Fibroblast of lung (primary cell): Measurements from ENCODE around the gene DRC3. TPM values are rescaled to one million over a fixed set of nuclear protein-coding genes. Genes with fewer than 3 reads are reported as not detected.

Experiments used
- DNase-seq, 2 donors: peaks; one replicate each; pipeline versions ENCODE4 v3.0.0 to v3.0.0-alpha.2; 2010; ENCODE audit warnings: low read depth in 2 of 2
- H2AFZ ChIP-seq: 2 replicates; pipeline ENCODE4 v1.5.1; 2012; ENCODE audit warnings: low read length, control low read depth, inconsistent platforms
- H3K27ac ChIP-seq: 2 replicates; pipeline ENCODE4 v1.5.1; 2011; ENCODE audit warnings: low read length, control low read depth; ENCODE audit not compliant: insufficient read depth
- H3K27me3 ChIP-seq: 2 replicates; pipeline ENCODE4 v1.5.1; 2011; ENCODE audit warnings: mild to moderate bottlenecking, low read length; ENCODE audit not compliant: control insufficient read depth, insufficient read depth
- H3K36me3 ChIP-seq: 2 replicates; pipeline ENCODE4 v1.5.1; 2011; ENCODE audit warnings: low read length; ENCODE audit not compliant: control insufficient read depth, insufficient read depth
- H3K4me1 ChIP-seq: 2 replicates; pipeline ENCODE4 v1.5.1; 2011; ENCODE audit warnings: low read length; ENCODE audit not compliant: control insufficient read depth, insufficient read depth; ENCODE audit errors: extremely low read depth
- H3K4me2 ChIP-seq: 2 replicates; pipeline ENCODE4 v1.5.1; 2011; ENCODE audit warnings: low read length, control low read depth; ENCODE audit not compliant: insufficient read depth; ENCODE audit errors: extremely low read depth
- H3K4me3 ChIP-seq, 4 experiments: fragments of 200-600 bp in 1 of 4; sonication (generic) in 1 of 4; replicated peaks in 1 of 4; 2 replicates each; pipeline ENCODE4 v1.5.1; 2011 to 2016; ENCODE audit warnings: low read length in 4 of 4, low read depth in 3 of 4, mild to moderate bottlenecking in 3 of 4, control low read depth in 2 of 4, inconsistent platforms in 1 of 4, mixed read lengths in 1 of 4; ENCODE audit not compliant: insufficient read depth in 1 of 4; ENCODE audit errors: control extremely low read depth in 1 of 4
- H3K79me2 ChIP-seq: 2 replicates; pipeline ENCODE4 v1.5.1; 2012; ENCODE audit warnings: mild to moderate bottlenecking, low read length, inconsistent platforms; ENCODE audit not compliant: control insufficient read depth, insufficient read depth
- H3K9ac ChIP-seq: 2 replicates; pipeline ENCODE4 v1.5.1; 2011; ENCODE audit warnings: mild to moderate bottlenecking, low read length, control low read depth; ENCODE audit not compliant: insufficient read depth
- H3K9me3 ChIP-seq: 2 replicates; pipeline ENCODE4 v1.5.1; 2012; ENCODE audit warnings: low read depth, low read length; ENCODE audit not compliant: control insufficient read depth, insufficient read depth
- H4K20me1 ChIP-seq: 2 replicates; pipeline ENCODE4 v1.5.1; 2011; ENCODE audit warnings: low read length; ENCODE audit not compliant: control insufficient read depth, insufficient read depth; ENCODE audit errors: extremely low read depth
- EZH2 ChIP-seq: IDR thresholded peaks from 2 replicates; pipeline ENCODE4 v1.5.1; 2012; ENCODE audit warnings: low read length, control low read depth, mild to moderate bottlenecking; ENCODE audit errors: missing control alignments
- polyA plus RNA-seq, 2 donors: library from polyadenylated mRNA; depleted of rRNA in 1 of 2; stranded (reverse) in 1 of 2; unstranded in 1 of 2; fragments of >200 nt; gene quantifications; 2 replicates each; pipeline ENCODE4 v1.2.1, GENCODE V29; 2011 to 2012; ENCODE audit warnings: missing spikeins in 1 of 2
- total RNA-seq: library from RNA; depleted of rRNA; stranded (reverse); fragments of >200 nt; gene quantifications from 2 replicates; pipeline ENCODE4 v1.2.1, GENCODE V29; 2014
- TF ChIP-seq, protein P1 (sequence below), 2 donors: IDR thresholded peaks in 1 of 2; conservative IDR thresholded peaks in 1 of 2; 1 replicate in 1 of 2; 2 replicates in 1 of 2; pipeline ENCODE4 v1.5.1; 2011 to 2012; ENCODE audit warnings: low read length in 2 of 2, control low read depth in 1 of 2, inconsistent platforms in 1 of 2, low read depth in 1 of 2, mild to moderate bottlenecking in 1 of 2

Gene DRC3
- total and polyA plus RNA-seq, 2 donors (not counting 1 experiment from before 2014, with no cell fraction given), result 0.33 to 0.37 TPM

DNA sequence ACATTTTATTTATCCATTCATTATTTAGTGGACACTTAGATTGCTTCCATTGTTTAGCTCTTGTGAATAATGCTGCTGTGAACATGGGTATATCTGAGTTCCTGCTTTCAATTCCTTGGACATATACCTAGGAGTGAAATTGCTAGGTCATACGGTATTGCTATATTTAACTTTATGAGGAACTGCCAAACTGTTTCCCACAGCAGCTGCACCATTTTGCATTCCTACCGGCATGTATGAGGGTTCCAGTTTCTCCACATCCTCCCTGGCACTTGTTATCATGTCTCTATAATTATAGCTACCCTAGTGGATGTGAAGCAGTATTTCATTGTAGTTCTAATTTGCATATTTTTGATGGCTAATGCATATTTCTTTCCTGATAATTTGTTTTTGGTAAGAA lies 91.4 kb downstream of the DRC3 start:
- Histone ChIP-seq H3K79me2 (no peaks in the 10 kb centered on the region), H3K4me1 (no peaks in the 10 kb centered on the region), H3K27me3 (no peaks in the 10 kb centered on the region), H3K36me3 (peaks cover 6% of the 10 kb centered on the region), H2AFZ (no peak overlapping the region), H4K20me1 (no peaks in the 10 kb centered on the region), H3K9ac (no peak overlapping the region), H3K4me2 (no peak overlapping the region), H3K4me3 (no peak overlapping the region), H3K27ac (no peak overlapping the region), H3K9me3 (no peaks in the 10 kb centered on the region)
- DNase-seq, result no peak
- TF ChIP-seq, protein P1, sequence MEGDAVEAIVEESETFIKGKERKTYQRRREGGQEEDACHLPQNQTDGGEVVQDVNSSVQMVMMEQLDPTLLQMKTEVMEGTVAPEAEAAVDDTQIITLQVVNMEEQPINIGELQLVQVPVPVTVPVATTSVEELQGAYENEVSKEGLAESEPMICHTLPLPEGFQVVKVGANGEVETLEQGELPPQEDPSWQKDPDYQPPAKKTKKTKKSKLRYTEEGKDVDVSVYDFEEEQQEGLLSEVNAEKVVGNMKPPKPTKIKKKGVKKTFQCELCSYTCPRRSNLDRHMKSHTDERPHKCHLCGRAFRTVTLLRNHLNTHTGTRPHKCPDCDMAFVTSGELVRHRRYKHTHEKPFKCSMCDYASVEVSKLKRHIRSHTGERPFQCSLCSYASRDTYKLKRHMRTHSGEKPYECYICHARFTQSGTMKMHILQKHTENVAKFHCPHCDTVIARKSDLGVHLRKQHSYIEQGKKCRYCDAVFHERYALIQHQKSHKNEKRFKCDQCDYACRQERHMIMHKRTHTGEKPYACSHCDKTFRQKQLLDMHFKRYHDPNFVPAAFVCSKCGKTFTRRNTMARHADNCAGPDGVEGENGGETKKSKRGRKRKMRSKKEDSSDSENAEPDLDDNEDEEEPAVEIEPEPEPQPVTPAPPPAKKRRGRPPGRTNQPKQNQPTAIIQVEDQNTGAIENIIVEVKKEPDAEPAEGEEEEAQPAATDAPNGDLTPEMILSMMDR (conservative IDR thresholded peaks at IDR 0.05 in 1 of 2, IDR thresholded peaks at IDR 0.05 in 1 of 2; ENCODE audit: low read depth in 1 of 2, low read length in 2 of 2), result no peak
- no peak for TF ChIP-seq EZH2

DNA sequence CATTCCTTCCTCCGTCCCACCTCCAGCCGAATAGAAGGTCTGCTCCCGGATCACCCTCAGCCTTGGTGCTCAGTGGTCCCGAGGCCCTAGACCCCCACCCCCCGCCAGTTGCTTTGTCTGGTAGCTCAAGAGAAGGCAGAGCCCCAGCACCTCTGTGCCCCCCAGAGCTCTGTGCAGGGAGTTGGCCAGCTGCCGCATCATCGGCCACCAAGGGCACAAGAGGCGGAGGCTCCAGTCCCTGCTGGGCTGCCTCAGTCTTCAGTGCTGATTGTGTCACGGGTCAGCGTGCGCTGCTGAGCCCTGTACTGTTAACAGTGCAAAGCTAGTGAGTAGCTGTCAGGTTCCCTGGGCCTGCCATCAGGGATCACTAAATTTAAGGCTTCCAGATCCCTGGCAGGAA lies 92.9 kb downstream of the DRC3 start:
- no peaks in the 10 kb centered on the region for H3K9me3 ChIP-seq
- no peak for DNase-seq
- no peak overlapping the region for H3K4me2 ChIP-seq
- no peak overlapping the region for H3K9ac ChIP-seq
- H3K4me1 ChIP-seq, result no peaks in the 10 kb centered on the region
- H4K20me1 ChIP-seq, result no peaks in the 10 kb centered on the region
- H3K27ac ChIP-seq, result no peak overlapping the region
- peaks cover 6% of the 10 kb centered on the region for H3K36me3 ChIP-seq
- no peak overlapping the region for H3K4me3 ChIP-seq
- no peaks in the 10 kb centered on the region for H3K79me2 ChIP-seq
- H3K27me3 ChIP-seq, result no peaks in the 10 kb centered on the region
- H2AFZ ChIP-seq, result no peak overlapping the region
- TF ChIP-seq EZH2, result no peak
- TF ChIP-seq, protein P1 (conservative IDR thresholded peaks at IDR 0.05 in 1 of 2, IDR thresholded peaks at IDR 0.05 in 1 of 2; ENCODE audit: low read depth in 1 of 2, low read length in 2 of 2), result no peak

Other genes with a start within 250 kb of the DRC3 start
- 51.9 and 77.6 TPM in 2 replicates for gene SREBF1, start 135.9 kb upstream of the DRC3 start, total RNA-seq
- 29.7 and 49.1 TPM in 2 replicates for gene SREBF1, start 135.9 kb upstream of the DRC3 start, polyA plus RNA-seq
- gene TOM1L2, start 462 bp upstream of the DRC3 start, total RNA-seq, result 15.7 and 33.9 TPM in 2 replicates
- 35.9 and 47.4 TPM in 2 replicates for gene TOM1L2, start 462 bp upstream of the DRC3 start, polyA plus RNA-seq
- gene ATPAF2, start 66.3 kb downstream of the DRC3 start, total RNA-seq, result 10.3 and 12.6 TPM in 2 replicates
- 11.6 and 14.7 TPM in 2 replicates for gene ATPAF2, start 66.3 kb downstream of the DRC3 start, polyA plus RNA-seq
- 7.2 and 10.2 TPM in 2 replicates for gene GID4, start 66.5 kb downstream of the DRC3 start, total RNA-seq
- 9.0 TPM in 2 replicates for gene GID4, start 66.5 kb downstream of the DRC3 start, polyA plus RNA-seq
- 25.7 and 30.1 TPM in 2 replicates for gene DRG2, start 115.1 kb downstream of the DRC3 start, total RNA-seq
- 26.7 and 32.2 TPM in 2 replicates for gene DRG2, start 115.1 kb downstream of the DRC3 start, polyA plus RNA-seq
- 0.77 and 2.0 TPM in 2 replicates for gene MYO15A, start 135.9 kb downstream of the DRC3 start, total RNA-seq
- gene MYO15A, start 135.9 kb downstream of the DRC3 start, polyA plus RNA-seq, result 0.42 and 0.55 TPM in 2 replicates
- gene ALKBH5, start 211.0 kb downstream of the DRC3 start, total RNA-seq, result 93.7 and 103 TPM in 2 replicates
- gene ALKBH5, start 211.0 kb downstream of the DRC3 start, polyA plus RNA-seq, result 67.7 and 70.3 TPM in 2 replicates